Measurements from ENCODE around the gene ARID3A.

The ARID3A gene

DNA sequence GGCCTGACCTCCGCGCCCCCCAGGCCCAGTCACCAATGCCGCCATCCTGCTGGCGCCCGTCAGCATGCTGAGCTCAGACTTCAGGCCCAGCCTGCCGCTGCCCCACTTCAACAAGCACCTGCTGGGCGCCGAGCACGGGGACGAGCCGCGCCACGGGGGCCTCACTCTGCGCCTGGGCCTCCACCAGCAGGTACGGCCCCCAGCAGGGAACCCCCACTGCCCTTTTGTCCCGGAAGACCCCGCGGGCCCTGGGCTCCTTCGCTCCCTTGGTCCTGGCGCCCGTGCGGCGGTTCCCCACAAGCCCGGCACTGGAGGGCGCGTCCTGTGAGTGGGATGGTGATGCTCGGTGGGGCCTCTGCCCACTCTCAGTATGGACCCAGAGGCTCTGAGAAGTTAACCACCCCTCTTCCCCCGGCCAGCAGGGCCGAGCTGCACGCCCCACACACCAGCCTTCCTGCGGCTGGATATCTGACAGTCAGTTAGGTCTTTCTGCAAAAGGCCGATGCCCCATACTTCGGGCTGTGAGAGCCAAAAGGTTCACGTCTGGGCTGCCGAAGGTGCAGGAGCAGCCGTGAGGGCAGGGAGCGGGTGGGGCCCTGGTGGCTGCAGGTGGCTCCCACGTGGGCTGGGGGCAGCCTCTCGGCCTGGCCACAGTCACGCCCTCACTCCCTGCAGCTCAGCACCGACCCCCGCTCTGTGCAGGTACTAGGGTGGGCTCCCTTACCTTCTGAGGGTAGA, 66.3 kb downstream of the ARID3A start:
- Histone ChIP-seq H2AFZ (ENCODE audit: low read depth, low read length, severe bottlenecking) (no peak overlapping the region), H3K36me3 (ENCODE audit: low read length) (no peaks in the 10 kb centered on the region), H3K79me2 (ENCODE audit: insufficient read depth, low read length) (no peaks in the 10 kb centered on the region), H3K9me2 (replicated peaks; ENCODE audit: insufficient read depth, low read length) (no peaks in the 10 kb centered on the region), H3F3A (ENCODE audit: insufficient read depth) (no peaks in the 10 kb centered on the region), H3K27me3 (ENCODE audit: low read length) (no peaks in the 10 kb centered on the region), H3K9me3 (ENCODE audit: insufficient read depth, low read length) (no peaks in the 10 kb centered on the region), H3K4me3 (ENCODE audit: insufficient read depth, low read length, poor library complexity, severe bottlenecking) (no peak overlapping the region), H4K20me1 (ENCODE audit: low read depth, low read length) (no peaks in the 10 kb centered on the region), H3K27ac (ENCODE audit: low read depth, low read length) (no peak overlapping the region), H3K4me2 (ENCODE audit: low read depth, low read length, poor library complexity, severe bottlenecking) (no peak overlapping the region), H3K9ac (ENCODE audit: low read length) (no peak overlapping the region)
- TF ChIP-seq, protein P1, sequence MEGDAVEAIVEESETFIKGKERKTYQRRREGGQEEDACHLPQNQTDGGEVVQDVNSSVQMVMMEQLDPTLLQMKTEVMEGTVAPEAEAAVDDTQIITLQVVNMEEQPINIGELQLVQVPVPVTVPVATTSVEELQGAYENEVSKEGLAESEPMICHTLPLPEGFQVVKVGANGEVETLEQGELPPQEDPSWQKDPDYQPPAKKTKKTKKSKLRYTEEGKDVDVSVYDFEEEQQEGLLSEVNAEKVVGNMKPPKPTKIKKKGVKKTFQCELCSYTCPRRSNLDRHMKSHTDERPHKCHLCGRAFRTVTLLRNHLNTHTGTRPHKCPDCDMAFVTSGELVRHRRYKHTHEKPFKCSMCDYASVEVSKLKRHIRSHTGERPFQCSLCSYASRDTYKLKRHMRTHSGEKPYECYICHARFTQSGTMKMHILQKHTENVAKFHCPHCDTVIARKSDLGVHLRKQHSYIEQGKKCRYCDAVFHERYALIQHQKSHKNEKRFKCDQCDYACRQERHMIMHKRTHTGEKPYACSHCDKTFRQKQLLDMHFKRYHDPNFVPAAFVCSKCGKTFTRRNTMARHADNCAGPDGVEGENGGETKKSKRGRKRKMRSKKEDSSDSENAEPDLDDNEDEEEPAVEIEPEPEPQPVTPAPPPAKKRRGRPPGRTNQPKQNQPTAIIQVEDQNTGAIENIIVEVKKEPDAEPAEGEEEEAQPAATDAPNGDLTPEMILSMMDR (IDR thresholded peaks at IDR 0.05; ENCODE audit: insufficient read depth, low read length, poor library complexity, severe bottlenecking), result no peak
- TF ChIP-seq EZH2phosphoT487 (conservative IDR thresholded peaks at IDR 0.05; ENCODE audit: low read length), result no peak

DNA sequence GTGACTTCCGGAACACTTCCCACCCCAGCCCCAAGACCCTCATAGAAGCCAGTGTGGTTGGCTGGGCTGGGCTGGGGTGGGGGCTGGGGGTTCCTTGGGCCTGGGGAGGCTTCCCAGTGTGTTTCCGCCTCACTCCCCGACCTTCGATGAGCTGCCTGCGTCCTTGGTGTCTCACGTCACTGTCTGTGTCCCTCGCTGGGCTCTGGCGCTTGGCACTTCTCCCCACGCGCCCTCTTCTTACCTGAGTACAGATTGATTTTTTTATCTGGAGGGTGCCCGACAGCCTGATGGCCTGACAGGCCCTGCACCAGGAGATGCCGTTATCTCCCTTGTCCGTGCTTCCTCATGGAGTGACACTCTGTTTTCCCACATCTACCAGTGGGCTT, 66.8 kb downstream of the ARID3A start:
- Histone ChIP-seq H3K4me2 (ENCODE audit: low read depth, low read length, poor library complexity, severe bottlenecking) (no peak overlapping the region), H3K4me3 (ENCODE audit: insufficient read depth, low read length, poor library complexity, severe bottlenecking) (no peak overlapping the region), H3K9me2 (replicated peaks; ENCODE audit: insufficient read depth, low read length) (no peaks in the 10 kb centered on the region), H3K79me2 (ENCODE audit: insufficient read depth, low read length) (no peaks in the 10 kb centered on the region), H3K27me3 (ENCODE audit: low read length) (no peaks in the 10 kb centered on the region), H3K27ac (ENCODE audit: low read depth, low read length) (no peak overlapping the region), H3K9me3 (ENCODE audit: insufficient read depth, low read length) (no peaks in the 10 kb centered on the region), H3K9ac (ENCODE audit: low read length) (no peak overlapping the region), H4K20me1 (ENCODE audit: low read depth, low read length) (no peaks in the 10 kb centered on the region), H2AFZ (ENCODE audit: low read depth, low read length, severe bottlenecking) (no peak overlapping the region), H3F3A (ENCODE audit: insufficient read depth) (no peaks in the 10 kb centered on the region), H3K36me3 (ENCODE audit: low read length) (no peaks in the 10 kb centered on the region)
- TF ChIP-seq, protein P1 (IDR thresholded peaks at IDR 0.05; ENCODE audit: insufficient read depth, low read length, poor library complexity, severe bottlenecking), result no peak
- TF ChIP-seq EZH2phosphoT487 (conservative IDR thresholded peaks at IDR 0.05; ENCODE audit: low read length), result no peak

GRCh38 chr19:993361-993830, 67.6 kb downstream of the ARID3A start:
- Histone ChIP-seq H4K20me1 (ENCODE audit: low read depth, low read length) (no peaks in the 10 kb centered on the region), H3K79me2 (ENCODE audit: insufficient read depth, low read length) (no peaks in the 10 kb centered on the region), H3K9ac (ENCODE audit: low read length) (no peak overlapping the region), H3K4me2 (ENCODE audit: low read depth, low read length, poor library complexity, severe bottlenecking) (no peak overlapping the region), H3K36me3 (ENCODE audit: low read length) (no peaks in the 10 kb centered on the region), H3K27me3 (ENCODE audit: low read length) (no peaks in the 10 kb centered on the region), H3K27ac (ENCODE audit: low read depth, low read length) (no peak overlapping the region), H3K4me3 (ENCODE audit: insufficient read depth, low read length, poor library complexity, severe bottlenecking) (no peak overlapping the region), H3K9me3 (ENCODE audit: insufficient read depth, low read length) (no peaks in the 10 kb centered on the region), H2AFZ (ENCODE audit: low read depth, low read length, severe bottlenecking) (no peak overlapping the region), H3F3A (ENCODE audit: insufficient read depth) (no peaks in the 10 kb centered on the region), H3K9me2 (replicated peaks; ENCODE audit: insufficient read depth, low read length) (no peaks in the 10 kb centered on the region)
- no peak for TF ChIP-seq EZH2phosphoT487 (conservative IDR thresholded peaks at IDR 0.05; ENCODE audit: low read length)
- TF ChIP-seq, protein P1 (IDR thresholded peaks at IDR 0.05; ENCODE audit: insufficient read depth, low read length, poor library complexity, severe bottlenecking), result no peak
